ENCODE data around the gene SRGN. TPM values are rescaled to one million over a fixed set of nuclear protein-coding genes. Genes with fewer than 3 reads are reported as not detected.

The SRGN gene
- total RNA-seq, 1 donor from 2014 or later, result not detected

DNA sequence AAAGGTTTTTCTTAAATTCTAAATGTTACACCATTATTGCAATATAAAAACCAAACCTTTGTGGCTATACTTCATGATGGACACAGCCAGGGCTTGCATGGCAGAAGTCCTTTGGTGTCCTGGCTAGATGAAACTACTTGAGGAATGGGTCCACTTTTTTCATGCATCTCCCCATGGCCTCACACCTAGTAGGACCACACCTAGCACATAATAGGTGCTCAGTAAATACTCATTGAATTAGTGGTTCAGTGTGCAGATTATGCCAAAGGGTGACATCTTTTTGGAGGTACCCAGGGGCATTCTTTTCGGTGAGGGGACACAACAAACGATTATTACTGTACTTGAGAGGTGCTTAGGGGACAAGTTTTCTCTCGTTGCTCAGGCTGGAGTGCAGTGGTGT, 20.7 kb upstream of the SRGN start:
- Histone ChIP-seq H3K4me3 (no peak overlapping the region), H4K20me1 (ENCODE audit: low read depth) (no peaks in the 10 kb centered on the region), H3K27ac (no peak overlapping the region), H3K4me1 (no peaks in the 10 kb centered on the region), H3K4me2 (no peak overlapping the region), H3K36me3 (no peaks in the 10 kb centered on the region), H3K9ac (no peak overlapping the region), H3K9me3 (ENCODE audit: low read depth) (no peaks in the 10 kb centered on the region), H2AFZ (replicated peaks) (no peak overlapping the region), H3F3A (ENCODE audit: low read depth) (no peaks in the 10 kb centered on the region), H3K27me3 (no peaks in the 10 kb centered on the region), H3K79me2 (ENCODE audit: low read depth) (no peaks in the 10 kb centered on the region)
- H3K4me3 Mint-ChIP-seq, result no peak overlapping the region
- H3K27ac Mint-ChIP-seq, result no peak overlapping the region
- no peak for DNase-seq (ENCODE audit: low spot score)
- TF ChIP-seq, protein P1, sequence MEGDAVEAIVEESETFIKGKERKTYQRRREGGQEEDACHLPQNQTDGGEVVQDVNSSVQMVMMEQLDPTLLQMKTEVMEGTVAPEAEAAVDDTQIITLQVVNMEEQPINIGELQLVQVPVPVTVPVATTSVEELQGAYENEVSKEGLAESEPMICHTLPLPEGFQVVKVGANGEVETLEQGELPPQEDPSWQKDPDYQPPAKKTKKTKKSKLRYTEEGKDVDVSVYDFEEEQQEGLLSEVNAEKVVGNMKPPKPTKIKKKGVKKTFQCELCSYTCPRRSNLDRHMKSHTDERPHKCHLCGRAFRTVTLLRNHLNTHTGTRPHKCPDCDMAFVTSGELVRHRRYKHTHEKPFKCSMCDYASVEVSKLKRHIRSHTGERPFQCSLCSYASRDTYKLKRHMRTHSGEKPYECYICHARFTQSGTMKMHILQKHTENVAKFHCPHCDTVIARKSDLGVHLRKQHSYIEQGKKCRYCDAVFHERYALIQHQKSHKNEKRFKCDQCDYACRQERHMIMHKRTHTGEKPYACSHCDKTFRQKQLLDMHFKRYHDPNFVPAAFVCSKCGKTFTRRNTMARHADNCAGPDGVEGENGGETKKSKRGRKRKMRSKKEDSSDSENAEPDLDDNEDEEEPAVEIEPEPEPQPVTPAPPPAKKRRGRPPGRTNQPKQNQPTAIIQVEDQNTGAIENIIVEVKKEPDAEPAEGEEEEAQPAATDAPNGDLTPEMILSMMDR (IDR thresholded peaks at IDR 0.05), result no peak
- TF ChIP-seq EZH2 (IDR thresholded peaks at IDR 0.05), result no peak
- no peak for TF ChIP-seq EZH2phosphoT487 (IDR thresholded peaks at IDR 0.05)
- no peaks in the 10 kb centered on the region for H3K4me1 Mint-ChIP-seq
- H3K36me3 Mint-ChIP-seq, result no peaks in the 10 kb centered on the region
- H3K9me3 Mint-ChIP-seq, result no peaks in the 10 kb centered on the region
- H3K27me3 Mint-ChIP-seq (ENCODE audit: insufficient read depth, low read depth), result no peaks in the 10 kb centered on the region

GRCh38 chr10:69068549-69068948, 19.4 kb upstream of the SRGN start:
- peaks cover 4% of the 10 kb centered on the region for H3K27me3 Mint-ChIP-seq (ENCODE audit: insufficient read depth, low read depth)
- no peak overlapping the region for H3K27ac ChIP-seq

DNA sequence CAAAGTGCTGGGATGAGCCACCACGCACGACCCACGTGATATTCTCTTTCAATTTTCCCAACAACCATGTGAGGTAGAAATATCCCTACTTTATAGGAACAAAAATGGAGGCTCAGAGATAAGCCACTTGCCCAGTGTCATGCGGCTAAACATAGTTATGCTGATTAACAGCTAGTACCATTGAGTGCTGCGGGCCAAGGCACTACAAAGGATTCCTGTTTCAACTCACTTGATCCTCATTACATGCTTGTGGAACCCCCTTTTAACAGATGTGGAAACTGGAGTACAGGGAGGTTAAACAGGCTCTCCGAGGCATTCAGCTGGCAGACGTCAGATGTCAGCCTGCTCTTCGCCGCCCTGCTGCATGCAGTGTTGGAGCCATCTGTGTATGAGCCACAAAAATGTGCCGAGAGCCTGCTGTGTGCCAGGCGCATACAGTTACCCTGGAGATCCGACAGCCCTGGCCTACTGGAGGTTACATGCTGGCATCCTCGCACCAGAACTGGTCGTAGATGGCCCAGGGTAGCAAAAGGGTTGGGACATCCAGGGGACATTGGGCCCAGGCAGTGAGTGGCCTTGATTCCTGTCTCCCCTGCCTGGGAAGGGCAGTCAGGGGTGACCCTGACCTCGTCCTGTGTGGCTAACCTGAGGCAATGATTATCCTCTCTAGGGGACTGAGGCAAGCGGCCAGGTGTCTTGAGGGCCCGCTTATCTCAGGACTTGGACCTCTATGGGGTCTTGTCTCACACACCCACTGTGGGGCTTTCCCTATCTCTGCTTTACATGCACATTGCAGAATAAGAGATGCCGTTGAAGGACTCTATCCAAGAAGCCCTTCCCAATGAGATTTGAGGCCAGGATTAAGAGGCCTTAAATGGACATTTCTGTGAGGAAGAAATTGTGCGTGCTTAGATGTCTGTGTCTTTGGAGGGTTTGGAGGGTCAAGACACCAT, 18.5 kb upstream of the SRGN start:
- Mint-ChIP-seq H3K27ac (no peak overlapping the region), H3K36me3 (no peaks in the 10 kb centered on the region), H3K9me3 (no peaks in the 10 kb centered on the region), H3K4me3 (no peak overlapping the region), H3K27me3 (ENCODE audit: insufficient read depth, low read depth) (peaks cover 4% of the 10 kb centered on the region), H3K4me1 (no peaks in the 10 kb centered on the region)
- H3F3A ChIP-seq (ENCODE audit: low read depth), result no peaks in the 10 kb centered on the region
- H3K4me1 ChIP-seq, result no peaks in the 10 kb centered on the region
- peak overlapping the region; percentile 12 for H2AFZ ChIP-seq (replicated peaks)
- no peak overlapping the region for H3K4me2 ChIP-seq
- no peak for DNase-seq (ENCODE audit: low spot score)
- no peak overlapping the region for H3K27ac ChIP-seq
- no peak overlapping the region for H3K4me3 ChIP-seq
- no peaks in the 10 kb centered on the region for H3K36me3 ChIP-seq
- H3K27me3 ChIP-seq, result no peaks in the 10 kb centered on the region
- TF ChIP-seq, protein P1 (IDR thresholded peaks at IDR 0.05), result no peak
- no peak for TF ChIP-seq EZH2 (IDR thresholded peaks at IDR 0.05)
- no peak for TF ChIP-seq EZH2phosphoT487 (IDR thresholded peaks at IDR 0.05)
- no peak overlapping the region for H3K9ac ChIP-seq
- no peaks in the 10 kb centered on the region for H3K79me2 ChIP-seq (ENCODE audit: low read depth)
- H4K20me1 ChIP-seq (ENCODE audit: low read depth), result no peaks in the 10 kb centered on the region
- H3K9me3 ChIP-seq (ENCODE audit: low read depth), result no peaks in the 10 kb centered on the region

More at GRCh38 chr10:69068549-69068948, 19.4 kb upstream of the SRGN start:
- Mint-ChIP-seq H3K27ac (no peak overlapping the region), H3K9me3 (no peaks in the 10 kb centered on the region), H3K4me3 (no peak overlapping the region), H3K4me1 (no peaks in the 10 kb centered on the region), H3K36me3 (no peaks in the 10 kb centered on the region)
- Histone ChIP-seq H3K27me3 (no peaks in the 10 kb centered on the region), H3K9ac (no peak overlapping the region), H3F3A (ENCODE audit: low read depth) (no peaks in the 10 kb centered on the region), H3K4me2 (no peak overlapping the region), H3K9me3 (ENCODE audit: low read depth) (no peaks in the 10 kb centered on the region), H3K36me3 (no peaks in the 10 kb centered on the region), H3K4me3 (no peak overlapping the region), H4K20me1 (ENCODE audit: low read depth) (no peaks in the 10 kb centered on the region), H3K4me1 (no peaks in the 10 kb centered on the region), H3K79me2 (ENCODE audit: low read depth) (no peaks in the 10 kb centered on the region), H2AFZ (replicated peaks) (peak overlapping the region; percentile 20)
- TF ChIP-seq EZH2phosphoT487 (IDR thresholded peaks at IDR 0.05) (no peak), EZH2 (IDR thresholded peaks at IDR 0.05) (no peak)
- TF ChIP-seq, protein P1 (IDR thresholded peaks at IDR 0.05), result no peak
- no peak for DNase-seq (ENCODE audit: low spot score)

Data from neural progenitor cell (in vitro differentiated cells).